GM18499 (cell line): ENCODE results near the gene INS.

Source experiments
- ATAC-seq: cut with Tn5 transposase; IDR thresholded peaks from one replicate; pipeline ENCODE4 v1.9.1; 2021; ENCODE audit warnings: moderate number of reproducible peaks; ENCODE audit not compliant: insufficient read depth, unreplicated experiment

Gene INS

GRCh38 chr11:2151500-2152257 is 9.3 kb downstream of the INS start:
- no peak for ATAC-seq

- ATAC-seq: no peak
Measured at GRCh38 chr11:2149864-2150847, 10.9 kb downstream of the INS start.

- ATAC-seq: no peak
Measured at GRCh38 chr11:2149460-2149859, 11.5 kb downstream of the INS start.

- no peak for ATAC-seq
Measured at GRCh38 chr11:2148595-2148994, 12.4 kb downstream of the INS start.

- no peak for ATAC-seq
Measured at GRCh38 chr11:2147391-2147790, 13.6 kb downstream of the INS start.

- no peak for ATAC-seq
Measured at GRCh38 chr11:2146051-2146450, 15.0 kb downstream of the INS start.

- ATAC-seq: no peak
Measured at GRCh38 chr11:2144544-2145248, 16.3 kb downstream of the INS start.

GRCh38 chr11:2143799-2144543 is 17.0 kb downstream of the INS start:
- no peak for ATAC-seq

GRCh38 chr11:2143477-2143798 is 17.6 kb downstream of the INS start:
- no peak for ATAC-seq

- no peak for ATAC-seq
Measured at GRCh38 chr11:2142762-2143202, 18.2 kb downstream of the INS start.

- no peak for ATAC-seq
Measured at GRCh38 chr11:2142300-2142759, 18.7 kb downstream of the INS start.

GRCh38 chr11:2140411-2141400 is 20.3 kb downstream of the INS start:
- no peak for ATAC-seq

- no peak for ATAC-seq
Measured at GRCh38 chr11:2139621-2140337, 21.2 kb downstream of the INS start.

GRCh38 chr11:2139123-2139521 is 21.9 kb downstream of the INS start, which contains the start of gene IGF2:
IGF2 (minus strand) TSS chr11:2139389; CDS start chr11:2135523, 3,866 bp downstream.
- no peak for ATAC-seq

GRCh38 chr11:2138431-2139122 is 22.4 kb downstream of the INS start:
- no peak for ATAC-seq

GRCh38 chr11:2138068-2138430 is 23.0 kb downstream of the INS start:
- no peak for ATAC-seq

- no peak for ATAC-seq
Measured at GRCh38 chr11:2137202-2138067, 23.6 kb downstream of the INS start.
